HCT116 (cell line): ENCODE results near the gene ZC3H12C. TPM values are rescaled to one million over a fixed set of nuclear protein-coding genes. Genes with fewer than 3 reads are reported as not detected.

ENCODE experiments used
- ATAC-seq: fragments of 200-7000 bp; cut with Tn5 transposase; 2 replicates; pipeline ENCODE4 v1.9.1; 2020; ENCODE audit warnings: mild to moderate bottlenecking, moderate library complexity
- BruUV-seq: library from RNA; stranded (reverse); fragments of 400-500 nt; replicated peaks from 2 replicates; lab custom pipeline; 2021; lab: Mats Ljungman, UMichigan
- CTCF ChIA-PET: fragments of 300-600 bp; sonication (Branson Sonifier 250); formaldehyde crosslinking; loops from one replicate; lab custom pipeline; 2021; ENCODE audit warnings: antibody characterized with exemption; lab: Charles Lee
- POLR2A ChIA-PET: fragments of 300-600, 350-600 bp; sonication (Branson Sonifier 250); formaldehyde crosslinking; loops from one replicate; lab custom pipeline; 2021; ENCODE audit warnings: antibody characterized with exemption; lab: Charles Lee
- RAD21 ChIA-PET, 2 experiments: fragments of 300-600 bp; sonication (Branson Sonifier 250); formaldehyde crosslinking; loops; one replicate each; lab custom pipeline; 2023; ENCODE audit warnings: low total read pairs in 2 of 2; ENCODE audit not compliant: uncharacterized antibody in 2 of 2, unreplicated experiment in 2 of 2, low non-redundant PET in 1 of 2; lab: Charles Lee
- DNase-seq: peaks from one replicate; pipeline ENCODE4 v3.0.0-alpha.2; 2010; ENCODE audit warnings: low read depth, low spot score
- H2AFZ ChIP-seq: fragments of 200-600 bp; shearing (Covaris generic), sonication (generic); 2 replicates; pipeline ENCODE4 v1.6.1; 2017; ENCODE audit warnings: low read depth, mixed run types, mixed read lengths, antibody characterized with exemption, low read length; ENCODE audit not compliant: poor library complexity, severe bottlenecking
- H3K27ac ChIP-seq: 2 replicates; pipeline ENCODE4 v1.5.1; 2012; ENCODE audit warnings: low read depth, low read length
- H3K27me3 ChIP-seq: fragments of 200-600 bp; sonication (generic); 2 replicates; pipeline ENCODE4 v1.6.1; 2016; ENCODE audit warnings: mixed run types, low read length, mixed read lengths; ENCODE audit not compliant: insufficient read depth
- H3K36me3 ChIP-seq, 2 experiments: fragments of 200-500 bp in 1 of 2; fragments of 200-600 bp in 1 of 2; sonication (Bioruptor generic) in 1 of 2; sonication (generic) in 1 of 2; 2 replicates each; pipeline versions ENCODE4 v1.5.1 to v1.6.1; 2014 to 2016; ENCODE audit warnings: low read length in 2 of 2, inconsistent platforms in 1 of 2, mixed read lengths in 1 of 2, mixed run types in 1 of 2; ENCODE audit not compliant: insufficient read depth in 2 of 2, control insufficient read depth in 1 of 2
- H3K4me1 ChIP-seq, 2 experiments: fragments of 200-600 bp in 1 of 2; sonication (generic) in 1 of 2; 2 replicates each; pipeline versions ENCODE4 v1.5.1 to v1.6.1; 2012 to 2017; ENCODE audit warnings: low read length in 2 of 2, inconsistent platforms in 1 of 2, mild to moderate bottlenecking in 1 of 2, mixed read lengths in 1 of 2, mixed run types in 1 of 2, moderate library complexity in 1 of 2; ENCODE audit not compliant: insufficient read depth in 2 of 2, control insufficient read depth in 1 of 2
- H3K4me2 ChIP-seq: fragments of 200-600 bp; sonication (generic); 2 replicates; pipeline ENCODE4 v1.6.1; 2017; ENCODE audit warnings: mixed run types, low read length, mixed read lengths
- H3K4me3 ChIP-seq, 2 experiments: fragments of 200-600 bp in 1 of 2; sonication (generic) in 1 of 2; replicated peaks in 1 of 2; 2 replicates each; pipeline ENCODE4 v1.5.1; 2011 to 2016; ENCODE audit warnings: low read length in 2 of 2, control low read depth in 1 of 2, low read depth in 1 of 2, mild to moderate bottlenecking in 1 of 2, mixed read lengths in 1 of 2, mixed run types in 1 of 2
- H3K79me2 ChIP-seq: fragments of 200-600 bp; sonication (generic); 2 replicates; pipeline ENCODE4 v1.6.1; 2017; ENCODE audit warnings: mild to moderate bottlenecking, mixed run types, low read length, moderate library complexity, mixed read lengths; ENCODE audit not compliant: insufficient read depth
- H3K9ac ChIP-seq: fragments of 200-600 bp; sonication (generic); 2 replicates; pipeline ENCODE4 v1.6.1; 2016; ENCODE audit warnings: low read length, mixed read lengths
- H3K9me2 ChIP-seq: fragments of 200-600 bp; sonication (generic), shearing (Covaris generic); 2 replicates; pipeline ENCODE4 v1.6.1; 2017; ENCODE audit warnings: mixed run types, mild to moderate bottlenecking, moderate library complexity; ENCODE audit not compliant: insufficient read depth
- H3K9me3 ChIP-seq, 2 experiments: fragments of 200-500 bp in 1 of 2; fragments of 200-600 bp in 1 of 2; sonication (Bioruptor generic) in 1 of 2; sonication (generic) in 1 of 2; 2 replicates each; pipeline ENCODE4 v1.6.1; 2014 to 2017; ENCODE audit warnings: low read length in 2 of 2, mixed read lengths in 2 of 2, inconsistent platforms in 1 of 2, low read depth in 1 of 2, mild to moderate bottlenecking in 1 of 2, mixed run types in 1 of 2, moderate library complexity in 1 of 2; ENCODE audit not compliant: control insufficient read depth in 1 of 2, insufficient read depth in 1 of 2
- H4K20me1 ChIP-seq: fragments of 200-600 bp; sonication (generic), shearing (Covaris generic); 2 replicates; pipeline ENCODE4 v1.6.1; 2017; ENCODE audit warnings: mixed run types, mild to moderate bottlenecking, moderate library complexity; ENCODE audit not compliant: insufficient read depth
- CBX3 ChIP-seq: IDR thresholded peaks from 2 replicates; pipeline ENCODE4 v1.6.1; 2012; ENCODE audit warnings: low read depth
- FOSL1 ChIP-seq: IDR thresholded peaks from 2 replicates; pipeline ENCODE4 v1.6.1; 2012; ENCODE audit warnings: low read depth
- SP1 ChIP-seq: IDR thresholded peaks from 2 replicates; pipeline ENCODE4 v1.6.1; 2012; ENCODE audit warnings: low read depth
- TCF7L2 ChIP-seq: IDR thresholded peaks from 2 replicates; pipeline ENCODE4 v1.7.0; 2011; ENCODE audit warnings: borderline replicate concordance, inconsistent platforms; ENCODE audit not compliant: insufficient read depth, insufficient read length; ENCODE audit errors: extremely low read depth
- intact Hi-C: fragments of 100-400 bp; cut with micrococcal nuclease; formaldehyde crosslinking; loops from 2 replicates; pipeline ENCODE4 v1.10.0; 2022
- total RNA-seq: library from RNA; stranded (reverse); gene quantifications from one replicate; pipeline ENCODE4 v1.2.1, GENCODE V29; 2021; ENCODE audit not compliant: unreplicated experiment
- TF ChIP-seq, protein P1 (sequence below): IDR thresholded peaks from 2 replicates; pipeline ENCODE4 v1.6.1; 2012; ENCODE audit warnings: low read depth
- TF ChIP-seq, protein P2 (sequence below): IDR thresholded peaks from 2 replicates; pipeline ENCODE4 v1.6.1; 2012

ZC3H12C gene
- total RNA-seq, 1 experiment from 2014 or later: 10.2 TPM

DNA sequence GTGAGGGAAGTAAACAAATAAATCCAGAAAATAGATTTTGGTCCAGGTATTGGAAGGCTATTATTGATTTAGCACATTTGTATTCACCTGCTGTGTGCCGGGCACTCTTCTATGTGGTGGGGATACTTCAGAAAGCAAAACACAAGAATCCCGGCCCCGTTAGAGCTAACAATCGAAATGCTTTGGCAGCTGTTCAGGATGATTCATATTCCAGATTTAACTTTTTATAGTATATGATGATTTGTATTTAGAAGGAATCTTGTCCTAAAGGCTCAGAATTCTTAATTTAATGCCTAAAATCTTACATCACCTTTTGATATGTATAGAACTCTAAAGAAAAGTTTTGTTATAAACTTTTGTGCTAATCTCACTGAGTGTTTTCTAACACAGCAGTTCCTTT is 28.0 kb downstream of the ZC3H12C start:
- Histone ChIP-seq H4K20me1 (no peaks in the 10 kb centered on the region), H3K4me2 (peak overlapping the region; percentile 13; the same call in 1 of the 2 replicates), H3K9me3 (no peaks in the 10 kb centered on the region), H3K9me2 (no peaks in the 10 kb centered on the region), H3K79me2 (peaks cover 14% of the 10 kb centered on the region; the same call in 1 of the 2 replicates), H3K27ac (no peak overlapping the region), H3K36me3 (no peaks in the 10 kb centered on the region), H2AFZ (no peak overlapping the region), H3K4me1 (peaks cover 13 to 14% of the 10 kb centered on the region in 2 experiments; a peak in 2 of 4 replicates), H3K4me3 (no peak overlapping the region), H3K27me3 (no peaks in the 10 kb centered on the region), H3K9ac (no peak overlapping the region)
- CTCF ChIA-PET: no interaction called here
- no TSS peak for BruUV-seq
- TF ChIP-seq TCF7L2: no peak
- peak; percentile 28; the same call in 1 of the 2 replicates for TF ChIP-seq FOSL1
- intact Hi-C loops: no loop called here
- no peak for DNase-seq
- RAD21 ChIA-PET: no interaction called here
- no peak; the same call in 1 of the 2 replicates for ATAC-seq
- POLR2A ChIA-PET: no interaction called here

DNA sequence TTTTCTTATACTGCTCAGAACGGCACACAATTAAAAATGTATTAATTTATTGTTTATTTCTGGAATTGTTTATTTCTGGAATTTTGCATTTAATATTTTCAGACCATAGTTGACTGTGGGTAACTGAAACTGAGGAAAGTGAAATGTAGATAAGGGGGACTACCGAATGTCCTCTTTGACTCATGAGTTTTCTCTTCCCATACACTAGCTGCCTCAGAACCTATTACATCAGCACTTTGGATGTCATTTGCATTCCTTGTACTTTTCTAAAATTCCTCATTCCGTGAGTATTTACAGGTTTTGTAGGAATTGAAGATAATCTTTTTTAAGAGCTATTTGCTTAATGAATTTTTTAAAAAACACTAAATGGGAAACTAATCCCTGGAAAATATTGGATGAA is 29.8 kb downstream of the ZC3H12C start:
- DNase-seq: no peak
- CTCF ChIA-PET: no interaction called here
- no peaks in the 10 kb centered on the region for H3K36me3 ChIP-seq
- no peak overlapping the region for H3K9ac ChIP-seq
- POLR2A ChIA-PET: no interaction called here
- no peaks in the 10 kb centered on the region for H3K9me2 ChIP-seq
- H3K27ac ChIP-seq: no peak overlapping the region
- H3K4me2 ChIP-seq: no peak overlapping the region
- H3K4me3 ChIP-seq: no peak overlapping the region
- RAD21 ChIA-PET: no interaction called here
- BruUV-seq: no TSS peak
- H3K9me3 ChIP-seq: no peaks in the 10 kb centered on the region
- peaks cover 12% of the 10 kb centered on the region; the same call in 1 of the 2 replicates for H3K79me2 ChIP-seq
- intact Hi-C loops: no loop called here
- H3K4me1 ChIP-seq: peaks cover 14 to 17% of the 10 kb centered on the region in 2 experiments; a peak in 2 of 4 replicates
- no peak for TF ChIP-seq CBX3
- no peak for TF ChIP-seq SP1
- TF ChIP-seq, protein P1, sequence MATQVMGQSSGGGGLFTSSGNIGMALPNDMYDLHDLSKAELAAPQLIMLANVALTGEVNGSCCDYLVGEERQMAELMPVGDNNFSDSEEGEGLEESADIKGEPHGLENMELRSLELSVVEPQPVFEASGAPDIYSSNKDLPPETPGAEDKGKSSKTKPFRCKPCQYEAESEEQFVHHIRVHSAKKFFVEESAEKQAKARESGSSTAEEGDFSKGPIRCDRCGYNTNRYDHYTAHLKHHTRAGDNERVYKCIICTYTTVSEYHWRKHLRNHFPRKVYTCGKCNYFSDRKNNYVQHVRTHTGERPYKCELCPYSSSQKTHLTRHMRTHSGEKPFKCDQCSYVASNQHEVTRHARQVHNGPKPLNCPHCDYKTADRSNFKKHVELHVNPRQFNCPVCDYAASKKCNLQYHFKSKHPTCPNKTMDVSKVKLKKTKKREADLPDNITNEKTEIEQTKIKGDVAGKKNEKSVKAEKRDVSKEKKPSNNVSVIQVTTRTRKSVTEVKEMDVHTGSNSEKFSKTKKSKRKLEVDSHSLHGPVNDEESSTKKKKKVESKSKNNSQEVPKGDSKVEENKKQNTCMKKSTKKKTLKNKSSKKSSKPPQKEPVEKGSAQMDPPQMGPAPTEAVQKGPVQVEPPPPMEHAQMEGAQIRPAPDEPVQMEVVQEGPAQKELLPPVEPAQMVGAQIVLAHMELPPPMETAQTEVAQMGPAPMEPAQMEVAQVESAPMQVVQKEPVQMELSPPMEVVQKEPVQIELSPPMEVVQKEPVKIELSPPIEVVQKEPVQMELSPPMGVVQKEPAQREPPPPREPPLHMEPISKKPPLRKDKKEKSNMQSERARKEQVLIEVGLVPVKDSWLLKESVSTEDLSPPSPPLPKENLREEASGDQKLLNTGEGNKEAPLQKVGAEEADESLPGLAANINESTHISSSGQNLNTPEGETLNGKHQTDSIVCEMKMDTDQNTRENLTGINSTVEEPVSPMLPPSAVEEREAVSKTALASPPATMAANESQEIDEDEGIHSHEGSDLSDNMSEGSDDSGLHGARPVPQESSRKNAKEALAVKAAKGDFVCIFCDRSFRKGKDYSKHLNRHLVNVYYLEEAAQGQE: no peak
- TF ChIP-seq, protein P2, sequence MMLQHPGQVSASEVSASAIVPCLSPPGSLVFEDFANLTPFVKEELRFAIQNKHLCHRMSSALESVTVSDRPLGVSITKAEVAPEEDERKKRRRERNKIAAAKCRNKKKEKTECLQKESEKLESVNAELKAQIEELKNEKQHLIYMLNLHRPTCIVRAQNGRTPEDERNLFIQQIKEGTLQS: no peak
- H4K20me1 ChIP-seq: no peaks in the 10 kb centered on the region
- no peak overlapping the region for H2AFZ ChIP-seq
- no peaks in the 10 kb centered on the region for H3K27me3 ChIP-seq
- ATAC-seq: no peak
